WTC11 (cell line): ENCODE results near the gene CLEC4A.
"Not testable (repeated sequence)": the region's sequence is repeated elsewhere in the genome, so short reads cannot be mapped to it uniquely, and the experiment has no call there.

Experiments used
- ARID4B ChIP-seq: sonication (generic); formaldehyde crosslinking; IDR thresholded peaks from 2 replicates; pipeline ENCODE4 v1.8.0; 2023; ENCODE audit warnings: missing genetic modification reagents, mild to moderate bottlenecking, borderline replicate concordance
- ATF3 ChIP-seq: sonication (generic); formaldehyde crosslinking; conservative IDR thresholded peaks from 2 replicates; pipeline ENCODE4 v1.8.1; 2022; ENCODE audit warnings: mild to moderate bottlenecking, missing genetic modification reagents
- ELF4 ChIP-seq: sonication (generic); formaldehyde crosslinking; IDR thresholded peaks from 2 replicates; pipeline ENCODE4 v1.8.1; 2022; ENCODE audit warnings: low read depth, mild to moderate bottlenecking, moderate library complexity, missing genetic modification reagents
- HMGXB4 ChIP-seq: sonication (generic); formaldehyde crosslinking; IDR thresholded peaks from 2 replicates; pipeline ENCODE4 v1.8.1; 2023; ENCODE audit warnings: mild to moderate bottlenecking, moderate library complexity, missing genetic modification reagents
- NR3C1 ChIP-seq: sonication (generic); formaldehyde crosslinking; conservative IDR thresholded peaks from 2 replicates; pipeline ENCODE4 v1.8.1; 2023; ENCODE audit warnings: low read depth, mild to moderate bottlenecking, missing genetic modification reagents
- SP1 ChIP-seq: sonication (generic); formaldehyde crosslinking; conservative IDR thresholded peaks from 2 replicates; pipeline ENCODE4 v1.8.1; 2022; ENCODE audit warnings: missing genetic modification reagents
- ZBTB21 ChIP-seq: sonication (generic); formaldehyde crosslinking; IDR thresholded peaks from 2 replicates; pipeline ENCODE4 v1.8.1; 2023; ENCODE audit warnings: mild to moderate bottlenecking, missing genetic modification reagents, borderline replicate concordance
- ZNF138 ChIP-seq: sonication (generic); formaldehyde crosslinking; conservative IDR thresholded peaks from 2 replicates; pipeline ENCODE4 v1.8.1; 2022; ENCODE audit warnings: mild to moderate bottlenecking, moderate library complexity, missing genetic modification reagents
- ZNF425 ChIP-seq: fragments of 250-450 bp; sonication (Bioruptor Pico); conservative IDR thresholded peaks from 2 replicates; pipeline ENCODE4 v1.9.0; 2021; ENCODE audit warnings: mild to moderate bottlenecking
- TF ChIP-seq, protein P1 (sequence below): sonication (generic); formaldehyde crosslinking; IDR thresholded peaks from 2 replicates; pipeline ENCODE4 v1.8.1; 2022; ENCODE audit warnings: mild to moderate bottlenecking, missing genetic modification reagents, moderate library complexity, borderline replicate concordance
- TF ChIP-seq, protein P2 (sequence below): fragments of 200-600 bp; IDR thresholded peaks from 2 replicates; pipeline ENCODE4 v1.8.0; 2022; ENCODE audit warnings: antibody characterized with exemption

DNA sequence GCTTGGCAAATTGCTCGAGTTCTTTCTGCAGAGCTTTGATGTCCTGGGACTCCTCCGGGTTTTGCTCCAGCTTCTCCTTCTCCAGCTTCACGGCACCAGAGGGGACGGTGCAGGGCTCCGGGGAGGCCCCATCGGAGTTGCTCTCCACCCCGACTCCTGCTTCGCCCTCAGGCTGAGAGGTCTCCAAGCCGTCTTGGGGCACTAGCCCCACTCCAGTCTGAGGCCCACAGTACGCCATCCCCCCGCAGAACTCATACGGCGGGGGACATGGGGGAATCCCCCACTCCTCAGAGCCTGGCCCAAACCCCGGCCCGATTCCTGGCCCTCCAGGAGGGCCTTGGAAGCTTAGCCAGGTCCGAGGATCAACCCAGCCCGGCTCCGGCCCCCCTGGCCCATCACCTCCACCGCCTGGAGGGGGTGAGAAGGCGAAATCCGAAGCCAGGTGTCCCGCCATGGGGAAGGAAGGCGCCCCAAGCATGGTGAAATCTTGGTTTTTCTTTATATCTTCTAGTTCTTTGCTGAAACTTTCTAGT, 11.0 kb downstream of the CLEC4A start:
- TF ChIP-seq NR3C1; ZNF425 (CRISPR knock-in tag); ZNF138 (CRISPR knock-in tag); SP1; ZBTB21 (CRISPR knock-in tag); HMGXB4; ATF3 (CRISPR knock-in tag); ARID4B (CRISPR knock-in tag); ELF4 (CRISPR knock-in tag): not testable (repeated sequence)
- TF ChIP-seq, protein P1, sequence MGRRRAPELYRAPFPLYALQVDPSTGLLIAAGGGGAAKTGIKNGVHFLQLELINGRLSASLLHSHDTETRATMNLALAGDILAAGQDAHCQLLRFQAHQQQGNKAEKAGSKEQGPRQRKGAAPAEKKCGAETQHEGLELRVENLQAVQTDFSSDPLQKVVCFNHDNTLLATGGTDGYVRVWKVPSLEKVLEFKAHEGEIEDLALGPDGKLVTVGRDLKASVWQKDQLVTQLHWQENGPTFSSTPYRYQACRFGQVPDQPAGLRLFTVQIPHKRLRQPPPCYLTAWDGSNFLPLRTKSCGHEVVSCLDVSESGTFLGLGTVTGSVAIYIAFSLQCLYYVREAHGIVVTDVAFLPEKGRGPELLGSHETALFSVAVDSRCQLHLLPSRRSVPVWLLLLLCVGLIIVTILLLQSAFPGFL (CRISPR knock-in tag) = not testable (repeated sequence)
- TF ChIP-seq, protein P2, sequence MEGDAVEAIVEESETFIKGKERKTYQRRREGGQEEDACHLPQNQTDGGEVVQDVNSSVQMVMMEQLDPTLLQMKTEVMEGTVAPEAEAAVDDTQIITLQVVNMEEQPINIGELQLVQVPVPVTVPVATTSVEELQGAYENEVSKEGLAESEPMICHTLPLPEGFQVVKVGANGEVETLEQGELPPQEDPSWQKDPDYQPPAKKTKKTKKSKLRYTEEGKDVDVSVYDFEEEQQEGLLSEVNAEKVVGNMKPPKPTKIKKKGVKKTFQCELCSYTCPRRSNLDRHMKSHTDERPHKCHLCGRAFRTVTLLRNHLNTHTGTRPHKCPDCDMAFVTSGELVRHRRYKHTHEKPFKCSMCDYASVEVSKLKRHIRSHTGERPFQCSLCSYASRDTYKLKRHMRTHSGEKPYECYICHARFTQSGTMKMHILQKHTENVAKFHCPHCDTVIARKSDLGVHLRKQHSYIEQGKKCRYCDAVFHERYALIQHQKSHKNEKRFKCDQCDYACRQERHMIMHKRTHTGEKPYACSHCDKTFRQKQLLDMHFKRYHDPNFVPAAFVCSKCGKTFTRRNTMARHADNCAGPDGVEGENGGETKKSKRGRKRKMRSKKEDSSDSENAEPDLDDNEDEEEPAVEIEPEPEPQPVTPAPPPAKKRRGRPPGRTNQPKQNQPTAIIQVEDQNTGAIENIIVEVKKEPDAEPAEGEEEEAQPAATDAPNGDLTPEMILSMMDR = not testable (repeated sequence)
